ENCODE data around the gene NACAD.

NACAD gene

GRCh38 chr7:45092100-45092930 lies 3.5 kb upstream of the NACAD start:
- DNase-seq (ENCODE audit: low read depth), result no peak

GRCh38 chr7:45089341-45089891 lies 647 bp upstream of the NACAD start:
- peak; percentile 38 for DNase-seq (ENCODE audit: low read depth)

GRCh38 chr7:45088146-45088701 lies 545 bp downstream of the NACAD start:
- no peak for DNase-seq (ENCODE audit: low read depth)

- no peak for DNase-seq (ENCODE audit: low read depth)
Measured at GRCh38 chr7:45087301-45088145, 1.2 kb downstream of the NACAD start.

GRCh38 chr7:45086331-45087065 lies 2.3 kb downstream of the NACAD start:
- DNase-seq (ENCODE audit: low read depth), result no peak

GRCh38 chr7:45085619-45086200 lies 3.1 kb downstream of the NACAD start:
- DNase-seq (ENCODE audit: low read depth), result no peak

GRCh38 chr7:45084901-45085618 lies 3.7 kb downstream of the NACAD start:
- no peak for DNase-seq (ENCODE audit: low read depth)

- DNase-seq (ENCODE audit: low read depth), result no peak
Measured at GRCh38 chr7:45084336-45084735, 4.4 kb downstream of the NACAD start.

GRCh38 chr7:45082831-45083331 lies 5.9 kb downstream of the NACAD start:
- DNase-seq (ENCODE audit: low read depth), result no peak

- no peak for DNase-seq (ENCODE audit: low read depth)
Measured at GRCh38 chr7:45082031-45082830, 6.5 kb downstream of the NACAD start.

GRCh38 chr7:45081670-45081974 lies 7.1 kb downstream of the NACAD start:
- no peak for DNase-seq (ENCODE audit: low read depth)

GRCh38 chr7:45080958-45081669 lies 7.7 kb downstream of the NACAD start:
- DNase-seq (ENCODE audit: low read depth), result no peak

GRCh38 chr7:45080265-45080957 lies 8.4 kb downstream of the NACAD start:
- DNase-seq (ENCODE audit: low read depth), result no peak

GRCh38 chr7:45078125-45078681 lies 10.6 kb downstream of the NACAD start:
- no peak for DNase-seq (ENCODE audit: low read depth)

- no peak for DNase-seq (ENCODE audit: low read depth)
Measured at GRCh38 chr7:45077579-45077978, 11.2 kb downstream of the NACAD start.

- no peak for DNase-seq (ENCODE audit: low read depth)
Measured at GRCh38 chr7:45076946-45077345, 11.8 kb downstream of the NACAD start.

GRCh38 chr7:45075871-45076796 lies 12.6 kb downstream of the NACAD start:
- no peak for DNase-seq (ENCODE audit: low read depth)

Measured in stimulated activated CD8-positive, alpha-beta memory T cell treated with anti-CD3 and anti-CD28 coated beads, Interleukin-7, amount 100 ng/mL, for 24 hours (primary cell).